Hypothalamus (tissue), 51 donors: Measurements from ENCODE around the gene NFATC2.

Source experiments
- DNase-seq, 51 donors: peaks; one replicate each; lab custom pipeline; 2025; lab: John Stamatoyannopoulos, UW

Gene NFATC2

DNA sequence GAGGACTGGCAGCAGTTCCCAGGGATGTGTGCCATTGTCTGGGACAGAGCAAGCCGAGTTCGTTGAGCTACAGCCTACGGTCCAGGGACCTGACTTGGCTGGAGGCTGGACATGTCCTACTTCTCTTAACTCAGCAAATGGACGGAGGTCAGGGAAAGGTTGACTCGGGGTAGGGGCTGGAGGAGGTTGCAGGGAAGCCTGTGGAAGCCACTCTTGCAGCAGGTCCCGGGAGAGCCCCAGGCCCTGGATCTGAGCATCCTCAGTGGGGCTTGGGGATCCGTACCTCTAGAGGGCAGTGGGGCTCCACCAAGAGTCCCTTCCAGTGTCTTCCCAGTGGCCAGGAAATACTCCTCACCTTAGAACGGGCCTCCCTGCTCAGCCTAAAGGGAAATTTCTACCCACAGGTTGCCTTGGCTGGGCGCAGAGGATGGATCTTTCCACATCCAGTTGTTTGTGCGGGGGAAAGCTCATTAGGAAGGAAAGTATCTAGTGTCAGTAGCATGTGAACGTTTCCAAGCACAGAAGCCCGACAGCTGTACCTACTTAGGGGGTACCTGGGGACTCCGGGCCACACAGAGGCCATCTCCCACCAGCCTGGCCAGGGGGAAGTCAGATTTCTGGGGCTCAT is 170.2 kb downstream of the NFATC2 start:
- peak in 42 of 51 donors; percentile 3 to 63 (median 30) for DNase-seq

DNA sequence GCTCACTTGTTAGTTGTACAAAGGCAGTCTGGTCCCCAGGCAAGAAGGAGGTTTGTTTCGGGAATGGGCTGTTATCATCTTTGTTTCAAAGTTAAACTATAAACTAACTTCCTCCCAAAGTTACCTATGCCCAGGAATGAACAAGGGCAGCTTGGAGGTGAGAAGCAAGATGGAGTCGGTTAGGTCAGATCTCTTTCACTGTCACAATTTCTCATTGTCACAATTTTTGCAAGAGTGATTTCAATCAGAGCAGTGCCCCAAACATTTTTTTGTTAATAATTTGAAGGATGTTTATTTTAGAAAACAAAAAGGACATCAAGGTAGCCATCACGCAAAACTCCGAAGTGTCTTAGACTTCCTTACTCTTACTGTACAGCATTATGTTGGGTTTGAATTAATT is 170.8 kb downstream of the NFATC2 start:
- DNase-seq, result no peak

DNA sequence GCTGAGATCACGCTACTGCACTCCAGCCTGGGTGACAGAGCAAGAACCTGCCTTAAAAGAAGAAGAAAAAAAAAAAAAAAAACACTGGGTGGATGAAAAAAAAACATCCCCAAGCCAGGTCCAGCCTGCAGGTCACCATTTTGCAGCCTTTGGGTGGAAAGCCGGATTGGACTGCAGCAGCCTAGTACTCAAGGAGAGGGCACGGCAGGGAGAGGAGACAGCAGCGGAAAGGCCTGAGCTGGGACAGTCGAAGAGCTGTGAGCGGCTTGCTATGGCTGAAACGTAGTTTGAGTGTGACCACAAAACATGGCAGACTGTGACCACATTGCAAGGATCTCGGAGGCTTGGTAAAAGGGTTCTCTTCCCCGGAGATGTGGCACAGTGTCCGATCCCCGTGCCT is 173.0 kb downstream of the NFATC2 start:
- DNase-seq, result no peak

DNA sequence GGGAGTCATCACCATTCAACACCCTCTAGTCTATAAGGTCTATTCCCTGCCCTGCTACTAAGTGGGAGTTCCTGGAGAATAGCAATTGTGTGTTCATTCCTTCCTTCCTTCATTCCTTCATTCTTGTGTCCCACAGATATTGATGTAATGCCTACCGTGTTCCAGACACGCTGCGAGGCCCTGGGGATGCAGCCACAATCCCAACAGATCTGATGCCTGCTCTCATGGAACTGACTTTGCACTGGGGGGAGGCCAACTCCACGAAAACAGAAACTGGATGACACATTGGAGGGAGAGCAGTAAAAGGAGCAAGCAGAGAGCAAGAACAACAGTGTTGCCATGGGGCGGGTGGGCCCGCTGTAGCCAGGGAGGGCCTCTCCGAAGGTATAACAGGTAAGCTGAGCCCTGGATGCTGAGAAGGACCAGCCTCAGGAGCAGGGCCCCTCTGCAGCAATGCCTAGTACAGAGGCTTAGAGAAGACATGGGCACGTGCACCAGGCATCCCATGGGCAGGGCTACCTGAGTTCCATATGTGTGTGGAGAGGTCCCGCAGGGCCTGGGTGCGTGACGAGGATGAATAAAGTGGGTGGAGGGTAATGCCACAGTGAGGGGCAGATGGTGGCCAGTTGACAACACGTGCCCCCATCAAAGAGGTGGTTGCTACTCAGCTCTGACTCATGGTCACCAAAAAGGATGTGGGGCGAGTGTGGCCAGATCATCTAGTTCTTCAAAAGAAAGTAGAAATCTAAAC is 173.9 kb downstream of the NFATC2 start:
- DNase-seq, result no peak

DNA sequence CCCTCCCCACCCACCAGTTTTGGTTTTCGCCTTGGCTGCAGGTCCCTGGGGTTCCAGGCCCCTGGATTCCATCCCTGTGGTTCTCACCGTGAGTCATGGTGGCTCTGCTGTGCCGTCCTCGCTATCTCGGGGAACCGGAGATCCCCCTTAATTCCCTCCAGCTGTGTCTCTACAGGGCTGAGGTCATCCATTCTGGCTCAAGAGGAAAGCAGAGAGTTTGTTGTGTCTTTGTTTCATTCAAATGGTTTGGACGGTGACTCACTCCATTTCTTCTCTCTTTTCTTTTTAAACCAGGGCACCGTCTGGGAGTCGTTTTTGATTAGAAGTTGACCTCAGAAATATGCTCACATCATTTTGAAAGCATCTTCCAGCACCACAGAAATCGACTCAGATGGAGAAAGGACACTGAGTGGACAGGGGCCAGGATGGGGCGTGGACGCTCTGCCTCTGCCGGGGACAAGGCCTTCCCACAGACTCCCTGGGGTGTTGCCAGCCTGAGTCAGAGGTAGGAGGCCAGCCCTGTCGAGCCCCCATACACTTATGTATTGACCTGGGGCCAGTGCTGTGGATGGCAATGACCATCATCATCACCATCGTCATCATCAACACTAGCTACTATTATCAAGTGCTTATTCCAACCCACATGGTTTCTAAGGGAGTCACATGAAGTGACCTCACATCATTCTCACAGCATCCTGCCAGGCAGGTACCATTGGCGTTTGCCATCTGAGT is 176.2 kb downstream of the NFATC2 start:
- DNase-seq, result no peak

DNA sequence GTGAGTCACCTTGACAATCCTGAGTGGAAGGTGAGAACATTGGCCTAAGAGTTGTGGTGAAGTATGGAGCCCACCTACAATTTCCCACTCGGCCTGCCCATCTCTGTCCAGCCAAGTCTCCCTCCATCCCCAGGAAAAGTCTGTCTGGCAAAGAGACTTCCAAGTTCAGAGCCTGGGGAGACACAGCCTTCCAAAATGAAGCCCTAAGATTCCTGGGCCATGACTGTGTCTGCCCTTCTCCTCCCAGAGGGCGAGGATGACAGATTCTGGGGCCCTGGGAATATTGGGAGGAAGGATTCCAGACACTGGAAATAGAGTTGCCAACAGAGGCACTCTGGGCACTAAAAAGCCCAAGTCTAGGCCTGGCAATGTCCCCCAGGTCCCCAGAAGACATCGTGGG is 176.8 kb downstream of the NFATC2 start:
- DNase-seq, result no peak

DNA sequence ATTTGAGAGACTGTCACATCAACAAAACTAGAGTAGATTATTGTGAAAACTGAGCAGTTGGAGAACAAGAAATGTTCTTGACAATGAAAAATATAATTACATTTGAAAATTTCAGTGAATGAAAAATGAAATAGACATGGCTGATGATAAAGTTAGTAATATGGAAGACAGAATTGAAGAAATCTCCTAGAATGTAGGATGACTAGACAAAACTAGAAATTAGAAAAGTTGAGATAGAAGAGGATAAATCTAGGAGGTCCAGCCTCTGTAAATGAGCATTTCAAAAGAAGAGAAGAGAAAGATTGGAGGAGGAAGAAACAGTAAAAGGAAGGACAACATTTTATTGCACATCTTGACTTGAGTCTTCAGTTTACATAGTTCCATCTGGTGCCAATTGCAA is 178.7 kb downstream of the NFATC2 start:
- DNase-seq, result no peak

DNA sequence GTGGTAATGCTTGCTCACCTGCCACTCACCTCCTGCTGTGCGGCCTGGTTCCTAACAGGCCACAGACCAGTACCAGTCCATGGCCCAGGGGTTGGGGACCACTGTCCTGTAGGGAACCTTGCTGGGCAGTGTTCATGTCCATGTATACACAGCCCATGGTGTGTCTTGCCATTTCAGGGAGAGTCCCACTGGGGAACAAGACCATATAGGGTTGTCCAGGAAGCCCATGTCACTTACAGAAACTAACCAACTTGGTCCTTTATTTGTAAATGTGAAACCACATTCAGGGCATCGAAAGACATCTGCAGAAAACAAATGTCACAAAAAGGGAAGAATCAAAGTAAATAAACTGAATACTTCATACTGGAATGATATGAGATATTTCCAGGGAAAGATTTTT is 179.1 kb downstream of the NFATC2 start:
- no peak for DNase-seq

DNA sequence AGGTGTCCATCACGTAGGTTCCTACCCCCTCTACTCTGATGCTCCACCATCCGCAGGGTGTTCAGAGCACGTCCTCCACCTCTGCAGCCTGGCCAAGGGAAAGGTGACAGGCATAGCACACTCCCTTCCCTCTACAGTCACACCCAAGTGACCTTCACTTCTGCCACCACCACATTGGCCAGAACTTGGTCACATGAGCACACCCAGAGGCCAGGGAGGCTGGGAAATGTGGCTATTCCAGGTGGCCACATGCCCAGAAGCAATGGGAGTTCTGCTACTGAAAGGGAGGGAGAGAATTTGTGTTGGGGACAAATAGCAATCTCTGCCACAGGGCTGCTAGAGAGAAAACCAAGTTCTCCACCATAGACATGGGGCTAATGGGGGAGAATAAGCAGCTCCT is 180.3 kb downstream of the NFATC2 start:
- no peak for DNase-seq

DNA sequence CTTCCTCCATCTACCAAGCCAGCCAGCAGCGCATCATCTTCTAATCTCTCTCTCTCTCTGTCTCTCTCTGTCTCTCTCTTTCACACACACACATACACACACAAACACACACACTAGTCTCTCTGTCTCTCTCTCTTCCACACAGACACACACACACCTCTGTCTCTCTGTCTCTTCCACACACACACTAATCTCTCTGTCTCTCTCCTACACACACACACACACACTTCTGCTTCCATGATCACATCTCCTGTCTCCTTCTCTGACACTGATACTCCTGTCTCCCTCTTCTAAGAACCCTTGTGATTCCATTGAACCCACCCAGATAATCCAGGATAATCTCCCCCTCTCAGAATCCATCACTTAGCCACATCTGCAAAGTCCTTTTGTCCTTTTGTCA is 181.3 kb downstream of the NFATC2 start:
- no peak for DNase-seq

DNA sequence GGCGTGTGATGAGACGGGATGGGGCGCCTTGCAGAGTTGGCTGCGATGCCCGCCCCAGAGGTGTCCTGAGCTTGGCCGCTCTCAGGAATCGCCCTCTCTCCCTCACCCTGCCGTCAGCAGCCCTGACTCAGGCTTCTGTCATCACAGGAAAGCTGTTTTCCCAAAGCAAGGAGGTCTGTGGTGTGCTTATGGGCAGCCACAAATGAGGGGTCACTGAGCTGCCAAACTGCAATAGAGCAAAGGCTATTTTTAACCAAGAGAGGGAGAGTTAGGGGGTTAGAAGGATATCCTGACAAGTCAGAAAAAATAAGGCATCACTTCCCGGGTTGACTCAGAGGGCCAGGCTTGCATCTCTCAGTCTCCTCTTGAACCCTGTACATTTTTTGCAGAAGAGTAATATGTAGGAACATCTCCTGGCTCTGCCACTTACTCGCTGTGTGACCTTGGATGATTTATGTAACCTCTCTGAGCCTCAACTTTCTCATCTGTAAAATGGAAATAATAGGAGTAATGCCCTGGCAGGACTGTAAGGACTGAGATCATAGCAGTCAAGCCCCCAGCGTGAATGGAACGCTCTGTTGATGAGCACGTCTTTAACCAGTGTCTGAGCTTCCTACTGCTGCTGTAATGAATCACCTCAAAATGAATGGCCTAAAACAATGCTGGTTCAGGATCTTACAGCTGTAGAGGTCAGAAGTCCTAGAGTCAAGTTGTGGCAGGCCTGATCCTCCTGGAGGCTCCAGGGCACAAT is 181.9 kb downstream of the NFATC2 start:
- no peak for DNase-seq

DNA sequence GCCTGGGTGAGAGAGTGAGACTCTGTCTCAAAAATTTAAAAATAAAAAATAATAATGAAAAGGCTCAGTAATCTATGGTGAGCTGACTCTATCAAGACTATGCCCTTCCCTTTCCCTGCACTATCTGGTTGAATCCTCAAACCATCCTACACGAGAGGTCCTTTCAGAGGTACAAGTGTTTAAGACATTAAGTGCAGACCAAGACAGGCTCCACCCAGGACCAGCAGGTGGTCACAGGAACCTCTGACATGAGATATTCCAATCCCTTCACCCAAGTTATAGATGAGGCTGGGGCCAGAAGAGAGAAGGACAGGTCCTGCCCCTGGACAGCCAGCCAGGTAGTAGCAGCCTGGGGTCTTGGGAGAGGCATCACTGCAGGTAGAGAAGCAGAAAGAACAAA is 182.6 kb downstream of the NFATC2 start:
- no peak for DNase-seq

DNA sequence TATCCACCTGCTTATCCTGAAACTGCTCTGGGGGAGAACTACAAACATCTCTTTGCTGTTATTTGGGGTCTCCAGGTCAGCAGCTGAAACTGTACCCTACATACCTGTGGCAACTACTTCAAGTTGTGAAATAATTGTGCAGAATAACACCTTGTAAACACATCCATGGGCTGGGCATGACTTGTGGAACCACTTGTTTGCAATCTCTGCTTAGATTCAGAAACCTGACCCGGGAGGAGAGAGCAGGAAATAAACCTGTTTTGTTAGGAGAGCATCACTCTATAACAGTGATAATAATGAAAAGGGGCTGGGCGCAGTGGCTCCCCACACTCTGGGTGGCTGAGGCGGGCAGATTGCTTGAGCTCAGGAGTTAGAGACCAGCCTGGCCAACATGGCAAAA is 183.1 kb downstream of the NFATC2 start:
- no peak for DNase-seq

DNA sequence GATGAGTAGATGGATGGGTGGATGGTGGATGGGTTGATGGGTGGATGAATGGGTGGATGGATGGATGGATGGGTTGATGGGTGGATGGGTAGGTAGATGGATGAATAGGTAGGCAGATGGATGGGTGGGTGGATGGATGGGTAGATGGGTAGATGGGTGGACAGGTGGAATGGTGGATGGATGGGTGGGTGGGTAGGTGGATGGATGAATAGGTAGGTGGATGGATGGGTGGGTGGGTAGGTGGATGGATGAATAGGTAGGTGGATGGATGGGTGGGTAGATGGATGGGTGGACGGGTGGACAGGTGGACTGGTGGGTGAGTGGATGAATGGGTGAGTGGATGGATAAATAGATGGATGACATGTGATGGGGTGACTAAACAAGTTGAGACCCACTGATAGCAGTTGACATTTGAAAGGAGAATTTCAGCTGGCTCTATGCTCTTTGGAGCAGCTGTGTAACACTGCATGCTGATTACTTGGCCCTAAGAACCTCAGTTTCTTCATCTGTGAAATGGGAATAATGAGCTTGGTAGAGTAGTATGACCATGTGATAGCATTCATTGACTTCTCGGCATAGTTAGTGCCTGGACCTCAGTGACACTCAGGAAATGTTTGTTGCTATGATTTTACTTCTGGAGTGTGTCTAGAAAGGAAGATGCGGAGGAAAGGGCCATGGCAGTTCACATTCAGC is 184.3 kb downstream of the NFATC2 start:
- no peak for DNase-seq

DNA sequence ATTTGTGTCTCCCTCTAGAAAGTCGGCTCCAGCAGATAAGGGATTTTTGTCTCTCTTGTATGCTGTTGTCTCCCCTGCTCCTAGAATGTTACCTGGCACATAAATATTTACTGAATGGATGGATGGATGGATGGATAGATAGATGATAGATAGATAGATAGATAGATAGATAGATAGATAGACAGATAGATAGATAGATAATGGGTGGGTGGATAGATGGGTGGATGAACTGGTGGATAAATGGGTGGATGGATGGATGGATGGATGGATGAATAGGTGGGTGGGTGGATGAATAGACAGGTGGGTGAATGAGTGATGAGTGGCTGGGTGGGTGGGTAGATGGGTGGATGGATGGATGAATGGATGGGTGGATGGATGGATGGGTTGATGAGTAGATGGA is 185.0 kb downstream of the NFATC2 start:
- no peak for DNase-seq

DNA sequence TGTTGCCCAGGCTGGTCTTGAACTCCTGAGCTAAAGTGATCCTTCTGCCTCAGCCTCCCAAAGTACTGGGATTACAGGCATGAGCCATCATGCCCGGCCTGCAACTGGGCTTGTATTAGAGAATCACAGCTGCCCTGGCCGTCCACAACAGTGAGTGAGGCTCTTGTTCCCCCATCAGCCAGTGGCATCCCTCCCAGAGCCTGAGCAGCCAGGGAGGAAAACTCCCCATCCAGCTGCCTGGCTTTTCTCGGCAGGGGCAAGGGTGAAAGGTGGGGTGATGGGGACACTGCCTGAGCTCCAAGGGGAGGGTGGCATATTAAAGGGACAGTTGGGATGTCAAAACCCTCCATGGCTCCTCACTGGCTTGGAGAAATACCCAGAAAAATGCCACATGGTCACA is 185.6 kb downstream of the NFATC2 start:
- DNase-seq, result no peak

DNA sequence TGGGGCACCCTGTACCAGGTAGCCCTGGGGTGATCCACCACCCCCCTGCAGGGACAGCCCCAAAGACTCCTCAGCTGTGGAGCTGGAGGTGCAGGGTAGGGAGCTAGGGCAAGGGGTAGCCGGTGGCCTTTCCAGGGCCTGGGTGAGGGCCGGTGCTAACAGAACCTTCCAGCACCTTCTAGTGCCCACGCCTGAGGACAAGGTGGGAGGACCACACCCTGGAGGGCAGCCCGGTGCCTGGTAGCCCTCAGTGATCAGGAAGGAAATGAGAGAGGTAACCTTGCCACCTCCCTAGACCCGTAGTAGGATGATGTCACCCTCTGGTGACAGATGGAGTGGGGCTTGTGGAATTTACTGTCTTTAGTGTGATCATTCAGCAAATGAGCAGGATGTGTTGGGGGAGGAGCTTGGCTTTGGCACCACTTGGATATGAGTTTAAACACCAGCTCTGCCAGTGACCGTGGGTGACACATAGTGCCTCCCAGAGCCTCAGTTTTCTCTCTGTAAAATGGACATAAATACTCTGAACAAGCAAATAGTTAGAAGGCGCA is 187.7 kb downstream of the NFATC2 start:
- no peak for DNase-seq

DNA sequence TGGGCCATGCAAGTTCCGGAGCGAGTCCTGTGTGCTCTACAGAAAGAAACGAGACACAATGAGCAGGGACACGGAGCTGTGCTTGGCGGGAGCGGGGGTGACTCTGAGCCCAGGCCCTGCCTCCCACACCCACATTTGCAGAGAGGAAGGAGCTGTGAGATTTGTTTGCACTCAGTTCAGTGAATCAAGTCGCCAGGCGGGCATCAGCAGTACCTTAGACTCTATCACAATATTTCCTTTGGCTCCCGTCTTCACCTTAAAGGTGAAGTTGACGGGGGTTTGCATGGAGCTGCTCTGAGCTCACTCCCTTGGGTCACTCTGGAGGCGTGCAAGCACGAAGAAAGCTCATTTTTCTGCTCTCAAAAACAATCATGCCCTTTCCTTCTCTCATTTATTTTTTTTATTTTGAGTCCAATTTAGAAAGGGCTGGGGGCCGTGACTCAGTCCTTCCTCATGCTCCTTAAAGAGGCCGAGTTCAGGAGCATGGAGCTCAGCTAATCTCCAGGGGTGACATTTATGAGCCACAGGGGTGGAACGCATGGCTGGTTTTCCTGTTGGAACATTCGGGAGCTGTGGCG is 188.2 kb downstream of the NFATC2 start:
- DNase-seq, result no peak

DNA sequence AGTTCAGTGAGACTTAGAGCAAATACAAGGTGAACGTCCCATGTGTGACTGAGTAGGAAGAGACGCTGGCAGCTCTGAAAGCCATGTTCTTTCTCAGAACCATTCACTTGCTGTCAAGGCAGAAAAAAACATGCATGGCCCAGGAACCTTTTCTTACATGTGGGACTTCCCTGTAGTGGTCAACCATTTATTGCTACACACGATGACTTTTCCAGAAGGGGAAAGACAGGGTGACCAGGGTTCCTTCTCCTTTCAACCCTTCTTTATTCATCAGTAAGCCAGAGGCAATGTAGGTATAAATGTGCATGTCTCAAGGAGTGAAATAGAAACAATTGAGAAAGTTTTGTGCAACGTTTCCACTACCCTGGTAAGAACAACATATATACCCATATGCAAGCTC is 189.0 kb downstream of the NFATC2 start:
- DNase-seq, result no peak

DNA sequence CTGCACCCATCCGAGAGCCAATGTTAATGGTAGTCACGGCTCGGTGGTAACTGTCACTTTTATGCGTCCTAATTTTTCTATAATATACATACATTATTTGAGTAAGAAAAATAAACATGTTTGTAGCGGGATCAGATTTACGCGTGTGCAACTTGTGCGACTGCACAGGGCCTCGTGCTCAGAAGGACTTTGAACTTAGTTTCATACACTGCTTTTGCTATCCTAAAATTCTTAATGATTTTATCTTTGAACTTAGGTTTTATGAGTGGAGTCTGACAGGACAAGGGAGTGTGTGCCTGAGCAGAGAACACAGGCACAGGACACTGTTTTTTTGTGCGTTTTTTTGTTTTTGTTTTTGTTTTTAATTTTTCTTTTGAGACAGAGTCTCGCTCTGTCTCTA is 189.7 kb downstream of the NFATC2 start:
- DNase-seq, result no peak
